Measurements from ENCODE around the gene NBR1.
"Not testable (repeated sequence)": the region's sequence is repeated elsewhere in the genome, so short reads cannot be mapped to it uniquely, and the experiment has no call there.

DNA sequence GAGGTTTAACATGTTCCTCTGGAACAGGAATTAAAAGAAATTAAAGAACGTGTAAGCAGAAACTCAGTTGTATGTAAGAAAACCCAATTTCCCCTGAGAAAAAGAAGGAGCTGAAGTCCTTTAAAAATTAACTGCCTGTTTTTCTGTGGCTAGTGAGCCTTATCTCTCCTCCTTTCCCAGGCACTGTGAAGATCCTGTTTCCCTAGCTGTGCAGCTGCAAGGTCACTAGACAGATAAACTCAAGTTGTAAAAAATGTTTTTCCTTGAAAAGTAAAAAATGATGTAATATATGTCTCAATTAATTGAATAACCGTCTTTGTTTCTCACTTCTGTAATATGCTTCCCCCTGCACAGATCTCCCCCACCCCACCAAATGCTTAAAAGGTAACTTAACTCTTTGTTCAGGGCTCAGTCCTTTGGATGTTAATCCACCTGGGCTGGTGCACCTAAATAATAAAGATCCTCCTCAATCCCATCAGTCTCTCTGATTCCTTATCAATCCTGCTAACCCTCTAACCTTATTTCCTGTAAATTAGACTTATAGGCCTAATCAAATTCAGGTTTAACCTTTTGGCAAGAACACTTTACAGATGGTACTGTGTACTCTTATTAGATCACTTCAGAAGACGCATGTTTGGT, 17.7 kb upstream of the NBR1 start:
- TF ChIP-seq, protein P1, sequence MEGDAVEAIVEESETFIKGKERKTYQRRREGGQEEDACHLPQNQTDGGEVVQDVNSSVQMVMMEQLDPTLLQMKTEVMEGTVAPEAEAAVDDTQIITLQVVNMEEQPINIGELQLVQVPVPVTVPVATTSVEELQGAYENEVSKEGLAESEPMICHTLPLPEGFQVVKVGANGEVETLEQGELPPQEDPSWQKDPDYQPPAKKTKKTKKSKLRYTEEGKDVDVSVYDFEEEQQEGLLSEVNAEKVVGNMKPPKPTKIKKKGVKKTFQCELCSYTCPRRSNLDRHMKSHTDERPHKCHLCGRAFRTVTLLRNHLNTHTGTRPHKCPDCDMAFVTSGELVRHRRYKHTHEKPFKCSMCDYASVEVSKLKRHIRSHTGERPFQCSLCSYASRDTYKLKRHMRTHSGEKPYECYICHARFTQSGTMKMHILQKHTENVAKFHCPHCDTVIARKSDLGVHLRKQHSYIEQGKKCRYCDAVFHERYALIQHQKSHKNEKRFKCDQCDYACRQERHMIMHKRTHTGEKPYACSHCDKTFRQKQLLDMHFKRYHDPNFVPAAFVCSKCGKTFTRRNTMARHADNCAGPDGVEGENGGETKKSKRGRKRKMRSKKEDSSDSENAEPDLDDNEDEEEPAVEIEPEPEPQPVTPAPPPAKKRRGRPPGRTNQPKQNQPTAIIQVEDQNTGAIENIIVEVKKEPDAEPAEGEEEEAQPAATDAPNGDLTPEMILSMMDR (IDR thresholded peaks at IDR 0.05; ENCODE audit: low read length), result not testable (repeated sequence)
- TF ChIP-seq EZH2 (optimal IDR thresholded peaks at IDR 0.05; ENCODE audit: low read depth, low read length), result not testable (repeated sequence)

Data from MM.1S (cell line).